ENCODE results near the gene CRIM1. TPM values are rescaled to one million over a fixed set of nuclear protein-coding genes. Genes with fewer than 3 reads are reported as not detected.

CRIM1 gene
- total and polyA plus RNA-seq, 12 donors = 7.6 to 66.3 (median 24.3) TPM

DNA sequence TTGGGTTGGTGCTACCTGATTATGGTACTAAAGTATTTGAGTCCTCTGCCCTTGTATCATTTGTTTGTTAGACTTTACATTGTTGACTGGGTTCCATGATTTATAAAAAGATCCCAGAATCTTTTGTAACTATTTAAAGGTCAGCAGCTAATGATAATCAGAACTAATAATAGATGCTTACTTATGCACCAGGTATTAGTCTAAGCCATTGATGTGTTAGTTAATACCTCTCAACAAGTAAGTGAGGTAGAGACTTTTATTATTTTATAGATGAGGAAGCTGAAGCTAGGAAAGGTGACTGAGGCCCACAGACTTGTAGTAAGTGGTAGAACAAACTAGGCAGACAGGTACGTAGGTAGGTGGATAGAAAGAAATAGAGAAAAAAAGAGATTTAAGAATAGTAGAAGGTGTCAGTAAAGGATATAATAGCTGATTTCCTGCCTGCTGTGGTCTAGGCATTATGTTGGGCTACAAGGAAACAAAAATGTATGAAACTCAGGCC is 68.1 kb downstream of the CRIM1 start:
- Histone ChIP-seq H3K27me3 (no peaks in the 10 kb centered on the region), H3K36me3 (replicated peaks in 1 of 2) (no peaks in the 10 kb centered on the region), H3K4me3 (no peak overlapping the region), H3K4me1 (replicated peaks in 1 of 2) (no peaks in the 10 kb centered on the region), H3K27ac (no peak overlapping the region), H3K9me3 (replicated peaks in 1 of 3) (no peaks in the 10 kb centered on the region)
- no peak for DNase-seq
- 92 to 100% (median 99%) methylated on average over 1 of the region's 1 CpG for WGBS, 4 donors
- intact Hi-C loops (cut with DNase I) = no loop called here
- TF ChIP-seq, protein P1, sequence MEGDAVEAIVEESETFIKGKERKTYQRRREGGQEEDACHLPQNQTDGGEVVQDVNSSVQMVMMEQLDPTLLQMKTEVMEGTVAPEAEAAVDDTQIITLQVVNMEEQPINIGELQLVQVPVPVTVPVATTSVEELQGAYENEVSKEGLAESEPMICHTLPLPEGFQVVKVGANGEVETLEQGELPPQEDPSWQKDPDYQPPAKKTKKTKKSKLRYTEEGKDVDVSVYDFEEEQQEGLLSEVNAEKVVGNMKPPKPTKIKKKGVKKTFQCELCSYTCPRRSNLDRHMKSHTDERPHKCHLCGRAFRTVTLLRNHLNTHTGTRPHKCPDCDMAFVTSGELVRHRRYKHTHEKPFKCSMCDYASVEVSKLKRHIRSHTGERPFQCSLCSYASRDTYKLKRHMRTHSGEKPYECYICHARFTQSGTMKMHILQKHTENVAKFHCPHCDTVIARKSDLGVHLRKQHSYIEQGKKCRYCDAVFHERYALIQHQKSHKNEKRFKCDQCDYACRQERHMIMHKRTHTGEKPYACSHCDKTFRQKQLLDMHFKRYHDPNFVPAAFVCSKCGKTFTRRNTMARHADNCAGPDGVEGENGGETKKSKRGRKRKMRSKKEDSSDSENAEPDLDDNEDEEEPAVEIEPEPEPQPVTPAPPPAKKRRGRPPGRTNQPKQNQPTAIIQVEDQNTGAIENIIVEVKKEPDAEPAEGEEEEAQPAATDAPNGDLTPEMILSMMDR (IDR thresholded peaks at IDR 0.05) = no peak

- no peak for DNase-seq
- H3K27ac ChIP-seq = no peak overlapping the region
- H3K4me3 ChIP-seq = no peak overlapping the region
- H3K27me3 ChIP-seq = no peaks in the 10 kb centered on the region
- WGBS, 4 donors = 61 to 86% (median 78%) methylated on average over 3 of the region's 3 CpGs
- H3K9me3 ChIP-seq (replicated peaks in 1 of 3) = no peaks in the 10 kb centered on the region
- H3K4me1 ChIP-seq (replicated peaks in 1 of 2) = no peaks in the 10 kb centered on the region
- TF ChIP-seq POLR2A (IDR thresholded peaks at IDR 0.05) = no peak
- TF ChIP-seq, protein P1 (IDR thresholded peaks at IDR 0.05) = no peak
- H3K36me3 ChIP-seq (replicated peaks in 1 of 2) = no peaks in the 10 kb centered on the region
- intact Hi-C loops (cut with DNase I) = no loop called here
Measured at GRCh38 chr2:36425608-36426355, 70.2 kb downstream of the CRIM1 start.

DNA sequence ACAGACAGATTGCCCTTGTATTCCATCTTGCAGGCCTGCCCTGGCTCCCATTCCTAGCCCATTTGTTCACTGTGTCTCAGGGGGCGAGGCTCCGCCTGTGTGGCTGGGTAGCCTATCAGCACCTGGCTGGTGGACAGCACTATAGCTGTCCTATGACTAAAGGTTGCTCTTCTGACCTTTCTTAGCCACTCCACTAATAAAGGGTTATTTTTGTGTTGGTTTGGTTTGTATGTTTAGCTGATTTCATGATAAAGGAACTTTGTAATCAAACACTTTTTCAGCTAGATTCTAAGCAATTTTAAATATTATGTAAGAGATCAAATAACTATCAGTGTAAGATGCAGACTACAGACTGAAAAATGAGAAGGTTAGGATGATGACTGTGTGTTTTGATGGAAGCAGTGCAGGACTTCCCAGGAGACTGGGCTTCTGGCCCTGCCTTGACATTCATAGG is 72.2 kb downstream of the CRIM1 start:
- Histone ChIP-seq H3K27ac (no peak overlapping the region), H3K4me1 (replicated peaks in 1 of 2) (no peaks in the 10 kb centered on the region), H3K27me3 (no peaks in the 10 kb centered on the region), H3K9me3 (replicated peaks in 1 of 3) (no peaks in the 10 kb centered on the region), H3K36me3 (replicated peaks in 1 of 2) (no peaks in the 10 kb centered on the region), H3K4me3 (no peak overlapping the region)
- WGBS, 4 donors = 93 to 96% (median 95%) methylated on average over 2 of the region's 2 CpGs
- DNase-seq = no peak
- TF ChIP-seq, protein P1 (IDR thresholded peaks at IDR 0.05) = no peak
- no peak for TF ChIP-seq POLR2A (IDR thresholded peaks at IDR 0.05)
- intact Hi-C loops (cut with DNase I) = no loop called here

DNA sequence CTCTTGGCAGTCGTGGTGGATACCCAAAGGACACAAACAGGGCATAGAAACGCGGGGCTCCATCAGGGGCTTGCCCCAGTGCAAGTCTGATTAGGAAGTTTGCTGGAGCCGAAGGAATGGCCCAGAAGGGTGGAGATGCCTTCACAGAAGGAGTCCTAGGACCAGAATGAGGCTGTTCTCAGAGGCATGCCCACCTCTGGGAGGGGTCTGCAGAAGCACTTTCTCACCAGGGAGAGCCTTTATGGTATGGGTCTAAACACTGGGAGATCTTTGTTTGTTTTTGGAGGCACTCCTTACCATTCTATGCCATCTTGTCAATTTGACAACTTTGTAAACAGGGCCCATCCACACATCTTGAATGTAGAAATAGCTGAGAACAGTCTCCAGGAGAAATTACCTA is 75.0 kb downstream of the CRIM1 start:
- no peaks in the 10 kb centered on the region for H3K27me3 ChIP-seq
- no peaks in the 10 kb centered on the region for H3K36me3 ChIP-seq (replicated peaks in 1 of 2)
- intact Hi-C loops (cut with DNase I) = no loop called here
- peaks cover 0 to 4% of the 10 kb centered on the region in 2 donors for H3K4me1 ChIP-seq (replicated peaks in 1 of 2)
- TF ChIP-seq, protein P1 (IDR thresholded peaks at IDR 0.05) = no peak
- TF ChIP-seq POLR2A (IDR thresholded peaks at IDR 0.05) = no peak
- H3K9me3 ChIP-seq (replicated peaks in 1 of 3) = no peaks in the 10 kb centered on the region
- H3K27ac ChIP-seq = no peak overlapping the region
- 64 to 80% (median 73%) methylated on average over 4 of the region's 4 CpGs for WGBS, 4 donors
- no peak overlapping the region for H3K4me3 ChIP-seq
- DNase-seq = no peak
